Endothelial cell of umbilical vein (primary cell): Measurements from ENCODE around the gene SYTL1. TPM values are rescaled to one million over a fixed set of nuclear protein-coding genes. Genes with fewer than 3 reads are reported as not detected.

Source experiments
- BruUV-seq: library from RNA; stranded (reverse); fragments of 400-500 nt; replicated peaks from 2 replicates; lab custom pipeline; 2021; lab: Mats Ljungman, UMichigan
- CTCF ChIA-PET: fragments of 300-600, 350-600 bp; sonication (Branson Sonifier 250); formaldehyde crosslinking; loops from one replicate; lab custom pipeline; 2021; ENCODE audit warnings: antibody characterized with exemption, inconsistent platforms; lab: Charles Lee
- POLR2A ChIA-PET: fragments of 300-600, 350-600 bp; sonication (Branson Sonifier 250); formaldehyde crosslinking; loops from one replicate; lab custom pipeline; 2021; ENCODE audit warnings: antibody characterized with exemption, inconsistent platforms; lab: Charles Lee
- DNase-seq: peaks from one replicate; pipeline ENCODE4 v3.0.0-alpha.2; 2011; ENCODE audit warnings: low read depth, low spot score
- FAIRE-seq: peaks from 2 replicates; lab custom pipeline; 2011; peaks lifted over from hg19 to GRCh38; lab: Jason Lieb, UNC
- H2AFZ ChIP-seq: 2 replicates; pipeline ENCODE4 v1.6.0; 2012; ENCODE audit warnings: low read depth, low read length, control low read depth, inconsistent platforms
- H3K27ac ChIP-seq: 2 replicates; pipeline ENCODE4 v1.5.1; 2011; ENCODE audit warnings: low read depth, mild to moderate bottlenecking, control low read depth, low read length, moderate library complexity; ENCODE audit not compliant: insufficient read depth
- H3K27me3 ChIP-seq, 2 experiments: 2 replicates each; pipeline versions ENCODE4 v1.6.0 to v1.6.1; 2011; ENCODE audit warnings: low read length in 2 of 2, mixed read lengths in 1 of 2; ENCODE audit not compliant: control insufficient read depth in 2 of 2, insufficient read depth in 2 of 2
- H3K36me3 ChIP-seq, 2 experiments: 2 replicates in 1 of 2; 3 replicates in 1 of 2; pipeline ENCODE4 v1.5.1; 2011; ENCODE audit warnings: low read length in 2 of 2, mild to moderate bottlenecking in 1 of 2, moderate library complexity in 1 of 2; ENCODE audit not compliant: control insufficient read depth in 2 of 2, insufficient read depth in 2 of 2; ENCODE audit errors: extremely low read depth in 1 of 2
- H3K4me1 ChIP-seq: 3 replicates; pipeline ENCODE4 v1.5.1; 2011; ENCODE audit warnings: mild to moderate bottlenecking, low read length; ENCODE audit not compliant: control insufficient read depth, insufficient read depth; ENCODE audit errors: extremely low read depth
- H3K4me2 ChIP-seq: 2 replicates; pipeline ENCODE4 v1.6.1; 2011; ENCODE audit warnings: low read length, control low read depth, mixed read lengths; ENCODE audit not compliant: insufficient read depth
- H3K4me3 ChIP-seq, 3 experiments: fragments of 200-600 bp in 1 of 3; sonication (generic), shearing (Covaris generic) in 1 of 3; replicated peaks in 1 of 3; 2 replicates each; pipeline ENCODE4 v1.5.1; 2011 to 2016; ENCODE audit warnings: control low read depth in 3 of 3, low read length in 3 of 3, mild to moderate bottlenecking in 2 of 3, inconsistent platforms in 1 of 3, low read depth in 1 of 3, moderate library complexity in 1 of 3; ENCODE audit not compliant: insufficient read depth in 1 of 3
- H3K79me2 ChIP-seq: 2 replicates; pipeline ENCODE4 v1.6.0; 2012; ENCODE audit warnings: low read length, inconsistent platforms; ENCODE audit not compliant: control insufficient read depth, insufficient read depth
- H3K9ac ChIP-seq: replicated peaks from 2 replicates; pipeline ENCODE3; 2011; ENCODE audit warnings: low read length, control low read depth; ENCODE audit not compliant: insufficient read depth; ENCODE audit errors: extremely low read depth
- H3K9me1 ChIP-seq: replicated peaks from 3 replicates; pipeline ENCODE4 v1.6.0; 2011; ENCODE audit warnings: mild to moderate bottlenecking, low read length; ENCODE audit not compliant: control insufficient read depth, insufficient read depth; ENCODE audit errors: extremely low read depth
- H3K9me3 ChIP-seq: replicated peaks from 2 replicates; pipeline ENCODE4 v1.5.1; 2012; ENCODE audit warnings: low read length, inconsistent platforms; ENCODE audit not compliant: control insufficient read depth, insufficient read depth
- H4K20me1 ChIP-seq: replicated peaks from 2 replicates; pipeline ENCODE3; 2011; ENCODE audit warnings: mild to moderate bottlenecking, low read length; ENCODE audit not compliant: control insufficient read depth, insufficient read depth; ENCODE audit errors: extremely low read depth
- EZH2 ChIP-seq: IDR thresholded peaks from 2 replicates; pipeline ENCODE4 v1.6.1; 2012; ENCODE audit warnings: borderline replicate concordance, low read depth, mild to moderate bottlenecking, moderate library complexity, low read length, inconsistent platforms; ENCODE audit not compliant: severe bottlenecking
- FOS ChIP-seq: IDR thresholded peaks from 2 replicates; pipeline ENCODE4 v1.6.1; 2011; ENCODE audit warnings: mild to moderate bottlenecking, low read length, moderate library complexity, borderline replicate concordance; ENCODE audit not compliant: insufficient read depth
- GATA2 ChIP-seq: IDR thresholded peaks from 2 replicates; pipeline ENCODE4 v1.7.0; 2011; ENCODE audit warnings: low read depth, mild to moderate bottlenecking, moderate library complexity, mixed read lengths, low read length; ENCODE audit not compliant: insufficient read length, insufficient read depth
- JUN ChIP-seq: IDR thresholded peaks from 2 replicates; pipeline ENCODE4 v1.6.1; 2011; ENCODE audit warnings: borderline replicate concordance, low read depth; ENCODE audit not compliant: insufficient read length, insufficient read depth
- MYC ChIP-seq: IDR thresholded peaks from one replicate; pipeline ENCODE4 v1.6.1; 2011; ENCODE audit warnings: mild to moderate bottlenecking, low read depth, low read length
- POLR2A ChIP-seq: IDR thresholded peaks from 2 replicates; pipeline ENCODE4 v1.6.1; 2012; ENCODE audit warnings: low read depth, mild to moderate bottlenecking, control low read depth, low read length
- POLR2AphosphoS5 ChIP-seq: IDR thresholded peaks from 2 replicates; pipeline ENCODE4 v1.6.1; 2012; ENCODE audit warnings: low read depth, mild to moderate bottlenecking, control low read depth, low read length, moderate library complexity; ENCODE audit not compliant: insufficient read depth
- dilution Hi-C: fragments of 300-500 bp; cut with MboI; formaldehyde crosslinking; loops from one replicate; pipeline ENCODE4 v1.15.0; 2019; ENCODE audit warnings: low sequenced_read_pairs; ENCODE audit not compliant: extremely low pct_ligation_motif_present
- intact Hi-C: fragments of 100-400 bp; cut with micrococcal nuclease; formaldehyde crosslinking; loops from one replicate; pipeline ENCODE4 v1.10.0; 2022
- polyA plus RNA-seq, 4 experiments: library from polyadenylated mRNA; depleted of rRNA in 3 of 4; stranded (reverse) in 3 of 4; unstranded in 1 of 4; fragments of >200 nt; gene quantifications; 2 replicates each; pipeline versions ENCODE4 v1.2.1 to v1.2.3, GENCODE V29; 2011 to 2012; ENCODE audit warnings: missing spikeins in 1 of 4
- total RNA-seq: library from RNA; stranded (reverse); gene quantifications from 2 replicates; pipeline ENCODE4 v1.2.3, GENCODE V29; 2021
- TF ChIP-seq, protein P1 (sequence below): IDR thresholded peaks from 2 replicates; pipeline ENCODE4 v1.6.1; 2011; ENCODE audit not compliant: insufficient read depth, insufficient read length
- TF ChIP-seq, protein P2 (sequence below), 2 donors: IDR thresholded peaks; 1 replicate in 1 of 2; 2 replicates in 1 of 2; pipeline ENCODE4 v1.5.1; 2011; ENCODE audit warnings: low read length in 2 of 2, mild to moderate bottlenecking in 2 of 2, moderate library complexity in 2 of 2, control low read depth in 1 of 2, inconsistent platforms in 1 of 2, low read depth in 1 of 2; ENCODE audit not compliant: insufficient read depth in 1 of 2; ENCODE audit errors: extremely low read depth in 1 of 2

SYTL1 gene
- total and polyA plus RNA-seq, 2 donors (not counting 3 experiments of a cell fraction or from before 2014, with no cell fraction given) = 0.04 TPM; not detected in 1

DNA sequence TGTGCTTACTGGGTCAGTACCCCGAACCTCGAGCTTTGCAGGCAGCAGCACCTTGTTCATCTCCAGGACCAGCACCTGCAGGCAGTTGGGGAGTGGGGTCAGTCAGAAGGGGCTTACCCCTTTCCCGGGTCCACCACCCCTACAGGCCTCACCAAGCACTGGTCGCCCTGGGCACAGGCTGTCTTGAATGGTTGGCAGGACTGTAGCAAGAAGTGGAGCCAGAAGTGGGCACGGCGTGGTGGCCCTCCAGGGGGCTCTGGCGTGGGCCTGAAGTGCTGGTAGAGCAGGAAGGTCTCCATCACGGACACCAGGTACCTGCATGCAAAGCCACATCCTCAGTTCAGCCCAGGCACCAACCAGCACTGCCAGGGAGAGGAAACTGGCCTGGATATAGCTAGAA, 19.7 kb downstream of the SYTL1 start:
- Histone ChIP-seq H3K9ac (no peak overlapping the region), H3K9me3 (no peaks in the 10 kb centered on the region), H4K20me1 (no peaks in the 10 kb centered on the region), H3K4me1 (peaks cover 7% of the 10 kb centered on the region), H3K79me2 (no peaks in the 10 kb centered on the region), H2AFZ (no peak overlapping the region), H3K27ac (no peak overlapping the region), H3K27me3 (no peaks in the 10 kb centered on the region), H3K4me2 (no peak overlapping the region), H3K36me3 (peaks cover 0 to 2% of the 10 kb centered on the region in 2 experiments), H3K4me3 (no peak overlapping the region), H3K9me1 (no peaks in the 10 kb centered on the region)
- intact Hi-C loops = no loop called here
- no TSS peak for BruUV-seq
- no peak for FAIRE-seq
- ChIA-PET POLR2A (interaction anchor here (0.6 kb wide), 1 partner anchor 1150 kb away, joined by 3 read pairs; no protein-coding TSS in a partner anchor), CTCF (interaction anchor here (0.9 kb wide), 1 partner anchor 34 kb away, joined by 4 read pairs; no protein-coding TSS in a partner anchor)
- dilution Hi-C loops = no loop called here
- DNase-seq = no peak
- TF ChIP-seq POLR2AphosphoS5 (no peak), EZH2 (no peak), POLR2A (no peak), GATA2 (no peak), FOS (no peak), JUN (no peak), MYC (no peak)
- TF ChIP-seq, protein P1, sequence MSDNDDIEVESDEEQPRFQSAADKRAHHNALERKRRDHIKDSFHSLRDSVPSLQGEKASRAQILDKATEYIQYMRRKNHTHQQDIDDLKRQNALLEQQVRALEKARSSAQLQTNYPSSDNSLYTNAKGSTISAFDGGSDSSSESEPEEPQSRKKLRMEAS = no peak
- TF ChIP-seq, protein P2, sequence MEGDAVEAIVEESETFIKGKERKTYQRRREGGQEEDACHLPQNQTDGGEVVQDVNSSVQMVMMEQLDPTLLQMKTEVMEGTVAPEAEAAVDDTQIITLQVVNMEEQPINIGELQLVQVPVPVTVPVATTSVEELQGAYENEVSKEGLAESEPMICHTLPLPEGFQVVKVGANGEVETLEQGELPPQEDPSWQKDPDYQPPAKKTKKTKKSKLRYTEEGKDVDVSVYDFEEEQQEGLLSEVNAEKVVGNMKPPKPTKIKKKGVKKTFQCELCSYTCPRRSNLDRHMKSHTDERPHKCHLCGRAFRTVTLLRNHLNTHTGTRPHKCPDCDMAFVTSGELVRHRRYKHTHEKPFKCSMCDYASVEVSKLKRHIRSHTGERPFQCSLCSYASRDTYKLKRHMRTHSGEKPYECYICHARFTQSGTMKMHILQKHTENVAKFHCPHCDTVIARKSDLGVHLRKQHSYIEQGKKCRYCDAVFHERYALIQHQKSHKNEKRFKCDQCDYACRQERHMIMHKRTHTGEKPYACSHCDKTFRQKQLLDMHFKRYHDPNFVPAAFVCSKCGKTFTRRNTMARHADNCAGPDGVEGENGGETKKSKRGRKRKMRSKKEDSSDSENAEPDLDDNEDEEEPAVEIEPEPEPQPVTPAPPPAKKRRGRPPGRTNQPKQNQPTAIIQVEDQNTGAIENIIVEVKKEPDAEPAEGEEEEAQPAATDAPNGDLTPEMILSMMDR (IDR thresholded peaks at IDR 0.05; ENCODE audit: extremely low read depth in 1 of 2, insufficient read depth in 1 of 2, low read depth in 1 of 2, low read length in 2 of 2) = no peak
